ENCODE measurements around the gene HIF1AN. TPM values are rescaled to one million over a fixed set of nuclear protein-coding genes. Genes with fewer than 3 reads are reported as not detected.

Gene HIF1AN
- total and polyA plus RNA-seq, 2 of the 8 experiments (the other 6 are each of a cell fraction or from before 2014, with no cell fraction given), result 10.9 to 62.8 TPM

- Histone ChIP-seq H2BK12ac (ENCODE audit: low read depth, low read length) (no peak overlapping the region), H2BK15ac (ENCODE audit: low read length) (peak overlapping the region; percentile 98; the same call in 1 of the 2 replicates), H2BK5ac (ENCODE audit: low read depth, low read length) (no peak overlapping the region), H3K4ac (replicated peaks; ENCODE audit: insufficient read length, low read depth, low read length) (no peak overlapping the region), H2AFZ (ENCODE audit: low read length) (no peak overlapping the region), H2BK120ac (replicated peaks; ENCODE audit: low read depth, low read length) (no peak overlapping the region), H3K23ac (ENCODE audit: insufficient read length) (no peak overlapping the region), H4K8ac (ENCODE audit: extremely low read depth, insufficient read depth, low read length) (no peak overlapping the region), H3K27me3 (replicated peaks in 1 of 4; ENCODE audit: control insufficient read depth in 3 of 4, extremely low read depth in 1 of 4, insufficient read depth in 3 of 4, low read length in 3 of 4) (peaks cover 0 to 11% (median 4%) of the 10 kb centered on the region in 4 experiments; a peak in 3 of 7 replicates), H2BK20ac (ENCODE audit: low read length) (no peak overlapping the region), H3K4me3 (ENCODE audit: extremely low read depth in 1 of 4, insufficient read depth in 2 of 4, low read depth in 3 of 4, low read length in 4 of 4) (no peak overlapping the region), H3K56ac (replicated peaks; ENCODE audit: insufficient read length, low read depth, low read length) (no peak overlapping the region), H3K79me2 (ENCODE audit: control insufficient read depth in 1 of 2, insufficient read depth in 2 of 2, low read length in 2 of 2) (no peaks in the 10 kb centered on the region), H3K18ac (ENCODE audit: extremely low read depth, low read length) (no peak overlapping the region), H3K23me2 (ENCODE audit: low read depth, low read length) (no peaks in the 10 kb centered on the region; the same call in 1 of the 2 replicates), H3K4me2 (ENCODE audit: insufficient read depth in 1 of 2, low read depth in 2 of 2, low read length in 2 of 2) (no peak overlapping the region), H3K9me3 (ENCODE audit: insufficient read depth in 2 of 2, low read depth in 1 of 2, low read length in 1 of 2) (no peaks in the 10 kb centered on the region), H3K14ac (ENCODE audit: insufficient read length) (no peak overlapping the region), H4K20me1 (replicated peaks in 1 of 2; ENCODE audit: control insufficient read depth in 1 of 2, insufficient read depth in 2 of 2, low read length in 2 of 2) (peaks cover 0 to 5% of the 10 kb centered on the region in 2 experiments), H2AK5ac (ENCODE audit: low read depth, low read length) (no peak overlapping the region), H3K9ac (replicated peaks in 1 of 4; ENCODE audit: extremely low read depth in 1 of 4, low read depth in 3 of 4, low read length in 3 of 4) (no peak overlapping the region), H3K36me3 (ENCODE audit: control insufficient read depth in 2 of 4, insufficient read depth in 4 of 4, low read length in 3 of 4) (no peaks in the 10 kb centered on the region), H3K27ac (ENCODE audit: low read depth, low read length) (no peak overlapping the region), H4K5ac (ENCODE audit: insufficient read length, low read depth, low read length) (no peak overlapping the region), H3K4me1 (replicated peaks in 1 of 4; ENCODE audit: control insufficient read depth in 3 of 4, insufficient read depth in 4 of 4, low read length in 3 of 4) (no peaks in the 10 kb centered on the region; a peak in 1 of 7 replicates), H3K79me1 (ENCODE audit: low read depth, low read length) (no peaks in the 10 kb centered on the region), H4K91ac (replicated peaks; ENCODE audit: insufficient read length, low read length) (no peak overlapping the region)
- ChIA-PET CTCF (ENCODE audit: partially characterized antibody) (interaction anchor here (0.6 to 13.4 kb wide), 37 partner anchors 11 to 369 kb away, joined by 3 to 190 read pairs (median 5); partner anchors contain the start of genes SCD and SEC31B), POLR2A (ENCODE audit: partially characterized antibody) (interaction anchor here (0.7 to 2.5 kb wide), 4 partner anchors 20 to 79 kb away, joined by 3 to 9 read pairs (median 4); no protein-coding TSS in a partner anchor)
- WGBS, 2 experiments (ENCODE audit: extremely low coverage in 1 of 2, insufficient coverage in 1 of 2, insufficient read length in 1 of 2, insufficient replicate concordance in 2 of 2, low coverage in 1 of 2, low lambda C conversion rate in 2 of 2, missing lambda C conversion rate in 1 of 2), result 36% methylated on average over 3 of the region's 3 CpGs; no CpG with 5 or more reads in 1 of the 2 experiments
- DNase-seq (ENCODE audit: low read depth in 1 of 2, low spot score in 2 of 2) (no peak), FAIRE-seq (peak; percentile 99)
- TF ChIP-seq POLR2AphosphoS5 (IDR thresholded peaks at IDR 0.05; ENCODE audit: low read depth, low read length) (no peak), TCF12 (IDR thresholded peaks at IDR 0.05; ENCODE audit: low read depth, low read length) (no peak), EP300 (IDR thresholded peaks at IDR 0.05; ENCODE audit: borderline replicate concordance in 1 of 2, low read depth in 2 of 2, low read length in 2 of 2) (no peak), SRF (IDR thresholded peaks at IDR 0.05; ENCODE audit: low read depth, low read length) (no peak), ASH2L (IDR thresholded peaks at IDR 0.05; ENCODE audit: low read length) (no peak), PHF8 (conservative IDR thresholded peaks at IDR 0.05; ENCODE audit: low read depth, low read length) (no peak)
- TF ChIP-seq, protein P1, sequence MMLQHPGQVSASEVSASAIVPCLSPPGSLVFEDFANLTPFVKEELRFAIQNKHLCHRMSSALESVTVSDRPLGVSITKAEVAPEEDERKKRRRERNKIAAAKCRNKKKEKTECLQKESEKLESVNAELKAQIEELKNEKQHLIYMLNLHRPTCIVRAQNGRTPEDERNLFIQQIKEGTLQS (IDR thresholded peaks at IDR 0.05; ENCODE audit: insufficient read depth, low read depth, low read length), result no peak
- TF ChIP-seq, protein P2, sequence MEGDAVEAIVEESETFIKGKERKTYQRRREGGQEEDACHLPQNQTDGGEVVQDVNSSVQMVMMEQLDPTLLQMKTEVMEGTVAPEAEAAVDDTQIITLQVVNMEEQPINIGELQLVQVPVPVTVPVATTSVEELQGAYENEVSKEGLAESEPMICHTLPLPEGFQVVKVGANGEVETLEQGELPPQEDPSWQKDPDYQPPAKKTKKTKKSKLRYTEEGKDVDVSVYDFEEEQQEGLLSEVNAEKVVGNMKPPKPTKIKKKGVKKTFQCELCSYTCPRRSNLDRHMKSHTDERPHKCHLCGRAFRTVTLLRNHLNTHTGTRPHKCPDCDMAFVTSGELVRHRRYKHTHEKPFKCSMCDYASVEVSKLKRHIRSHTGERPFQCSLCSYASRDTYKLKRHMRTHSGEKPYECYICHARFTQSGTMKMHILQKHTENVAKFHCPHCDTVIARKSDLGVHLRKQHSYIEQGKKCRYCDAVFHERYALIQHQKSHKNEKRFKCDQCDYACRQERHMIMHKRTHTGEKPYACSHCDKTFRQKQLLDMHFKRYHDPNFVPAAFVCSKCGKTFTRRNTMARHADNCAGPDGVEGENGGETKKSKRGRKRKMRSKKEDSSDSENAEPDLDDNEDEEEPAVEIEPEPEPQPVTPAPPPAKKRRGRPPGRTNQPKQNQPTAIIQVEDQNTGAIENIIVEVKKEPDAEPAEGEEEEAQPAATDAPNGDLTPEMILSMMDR (IDR thresholded peaks at IDR 0.05; ENCODE audit: control extremely low read depth in 1 of 3, insufficient read depth in 1 of 3, low read depth in 1 of 3, low read length in 3 of 3), result peak in 2 of 3 experiments; percentile 81 to 88; a peak in 3 of 4 replicates
- TF ChIP-seq, protein P3, sequence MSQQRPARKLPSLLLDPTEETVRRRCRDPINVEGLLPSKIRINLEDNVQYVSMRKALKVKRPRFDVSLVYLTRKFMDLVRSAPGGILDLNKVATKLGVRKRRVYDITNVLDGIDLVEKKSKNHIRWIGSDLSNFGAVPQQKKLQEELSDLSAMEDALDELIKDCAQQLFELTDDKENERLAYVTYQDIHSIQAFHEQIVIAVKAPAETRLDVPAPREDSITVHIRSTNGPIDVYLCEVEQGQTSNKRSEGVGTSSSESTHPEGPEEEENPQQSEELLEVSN (IDR thresholded peaks at IDR 0.05), result no peak
Observed at GRCh38 chr10:100508691-100509150, 27.0 kb upstream of the HIF1AN start.

Measured in H1 (cell line).